ENCODE data around the gene CCDC74B. TPM values are rescaled to one million over a fixed set of nuclear protein-coding genes. Genes with fewer than 3 reads are reported as not detected.
"Not testable (repeated sequence)": the region's sequence is repeated elsewhere in the genome, so short reads cannot be mapped to it uniquely, and the experiment has no call there.

CCDC74B gene
- total and polyA plus RNA-seq, 2 of the 8 experiments (the other 6 are each of a cell fraction or from before 2014, with no cell fraction given): 6.4 to 6.7 TPM

- H3K4ac ChIP-seq (replicated peaks; ENCODE audit: insufficient read length, low read depth, low read length); H2BK20ac ChIP-seq (ENCODE audit: low read length); H4K91ac ChIP-seq (replicated peaks; ENCODE audit: insufficient read length, low read length); H2BK12ac ChIP-seq (ENCODE audit: low read depth, low read length); FAIRE-seq; H3K14ac ChIP-seq (ENCODE audit: insufficient read length); H3K79me1 ChIP-seq (ENCODE audit: low read depth, low read length); H3K4me3 ChIP-seq (ENCODE audit: extremely low read depth in 1 of 4, insufficient read depth in 2 of 4, low read depth in 3 of 4, low read length in 4 of 4); H3K18ac ChIP-seq (ENCODE audit: extremely low read depth, low read length); H3K9ac ChIP-seq (replicated peaks in 1 of 4; ENCODE audit: extremely low read depth in 1 of 4, low read depth in 3 of 4, low read length in 3 of 4); H3K23me2 ChIP-seq (ENCODE audit: low read depth, low read length); H2BK5ac ChIP-seq (ENCODE audit: low read depth, low read length); H2BK120ac ChIP-seq (replicated peaks; ENCODE audit: low read depth, low read length); H3K9me3 ChIP-seq (ENCODE audit: insufficient read depth in 2 of 2, low read depth in 1 of 2, low read length in 1 of 2); H3K4me1 ChIP-seq (replicated peaks in 1 of 4; ENCODE audit: control insufficient read depth in 3 of 4, insufficient read depth in 4 of 4, low read length in 3 of 4); POLR2A ChIA-PET (ENCODE audit: partially characterized antibody); H3K56ac ChIP-seq (replicated peaks; ENCODE audit: insufficient read length, low read depth, low read length); H3K36me3 ChIP-seq (ENCODE audit: control insufficient read depth in 2 of 4, insufficient read depth in 4 of 4, low read length in 3 of 4); H3K4me2 ChIP-seq (ENCODE audit: insufficient read depth in 1 of 2, low read depth in 2 of 2, low read length in 2 of 2); H2BK15ac ChIP-seq (ENCODE audit: low read length); H4K20me1 ChIP-seq (replicated peaks in 1 of 2; ENCODE audit: control insufficient read depth in 1 of 2, insufficient read depth in 2 of 2, low read length in 2 of 2); H3K27me3 ChIP-seq (replicated peaks in 1 of 4; ENCODE audit: control insufficient read depth in 3 of 4, extremely low read depth in 1 of 4, insufficient read depth in 3 of 4, low read length in 3 of 4); H2AFZ ChIP-seq (ENCODE audit: low read length); H4K5ac ChIP-seq (ENCODE audit: insufficient read length, low read depth, low read length); H2AK5ac ChIP-seq (ENCODE audit: low read depth, low read length); DNase-seq (ENCODE audit: low read depth in 1 of 2, low spot score in 2 of 2); H3K27ac ChIP-seq (ENCODE audit: low read depth, low read length); H4K8ac ChIP-seq (ENCODE audit: extremely low read depth, insufficient read depth, low read length); H3K23ac ChIP-seq (ENCODE audit: insufficient read length); H3K79me2 ChIP-seq (ENCODE audit: control insufficient read depth in 1 of 2, insufficient read depth in 2 of 2, low read length in 2 of 2): not testable (repeated sequence)
- WGBS, 2 experiments (ENCODE audit: extremely low coverage in 1 of 2, insufficient coverage in 1 of 2, insufficient read length in 1 of 2, insufficient replicate concordance in 2 of 2, low coverage in 1 of 2, low lambda C conversion rate in 2 of 2, missing lambda C conversion rate in 1 of 2): 88% methylated on average over 5 of the region's 6 CpGs; no CpG with 5 or more reads in 1 of the 2 experiments
- CTCF ChIA-PET (ENCODE audit: partially characterized antibody): interaction anchor here (1.2 kb wide), 1 partner anchor 10 kb away, joined by 3 read pairs; the partner anchor contains the start of gene SMPD4
Observed at GRCh38 chr2:130191319-130191718, 46.4 kb upstream of the CCDC74B start.

Measured in H1 (cell line).